ENCODE data around the gene MYG1. TPM values are rescaled to one million over a fixed set of nuclear protein-coding genes. Genes with fewer than 3 reads are reported as not detected.
A peak's percentile ranks its signal among the peaks of the same experiment; 100 is the strongest.

Gene MYG1
- polyA plus RNA-seq, 3 donors from 2014 or later = 51.3 to 78.7 (median 64.0) TPM

GRCh38 chr12:53267999-53268629, 31.4 kb upstream of the MYG1 start, which contains the start of gene ESPL1:
ESPL1 (plus strand) TSS chr12:53268299; CDS start chr12:53268767, 468 bp downstream.
- peak within 1 kb of the TSS; percentile 75 to 96 (median 90) for H3K27ac Mint-ChIP-seq
- H3K4me1 Mint-ChIP-seq = peaks cover 20 to 23% of the 10 kb centered on the region in 2 donors
- H3K4me3 Mint-ChIP-seq = peak within 1 kb of the TSS; percentile 97 to 100 (median 98)
- peak; percentile 80 to 81 (median 80) for DNase-seq
- peaks cover 0 to under 1% (median 0%) of the 10 kb centered on the region in 3 donors for H3K36me3 Mint-ChIP-seq
- H3K9me3 Mint-ChIP-seq = no peaks in the 10 kb centered on the region
- peaks cover 0 to 2% (median 0%) of the 10 kb centered on the region in 3 donors for H3K27me3 Mint-ChIP-seq (ENCODE audit: low read depth in 3 of 3)

GRCh38 chr12:53268630-53269562, 30.6 kb upstream of the MYG1 start:
- Mint-ChIP-seq H3K9me3 (no peaks in the 10 kb centered on the region), H3K36me3 (no peaks in the 10 kb centered on the region), H3K27ac (peak overlapping the region; percentile 75 to 96 (median 90)), H3K4me1 (peaks cover 20 to 23% of the 10 kb centered on the region in 2 donors), H3K27me3 (ENCODE audit: low read depth in 3 of 3) (peaks cover 0 to 2% (median 0%) of the 10 kb centered on the region in 3 donors), H3K4me3 (peak overlapping the region; percentile 97 to 100 (median 98))
- DNase-seq = no peak

- Mint-ChIP-seq H3K9me3 (no peaks in the 10 kb centered on the region), H3K27me3 (ENCODE audit: low read depth in 3 of 3) (peaks cover 0 to 2% (median 0%) of the 10 kb centered on the region in 3 donors), H3K4me3 (no peak overlapping the region), H3K4me1 (no peaks in the 10 kb centered on the region), H3K36me3 (no peaks in the 10 kb centered on the region), H3K27ac (peak overlapping the region in 1 of 6 donors; percentile 21)
- DNase-seq = no peak
These were observed 25.1 kb upstream of the MYG1 start for GRCh38 chr12:53274445-53274844.

GRCh38 chr12:53276511-53276910, 23.0 kb upstream of the MYG1 start:
- no peak for DNase-seq
- Mint-ChIP-seq H3K36me3 (no peaks in the 10 kb centered on the region), H3K27me3 (ENCODE audit: low read depth in 3 of 3) (no peaks in the 10 kb centered on the region), H3K27ac (no peak overlapping the region), H3K4me3 (no peak overlapping the region), H3K4me1 (no peaks in the 10 kb centered on the region), H3K9me3 (no peaks in the 10 kb centered on the region)

GRCh38 chr12:53277981-53278380, 21.5 kb upstream of the MYG1 start:
- H3K27me3 Mint-ChIP-seq (ENCODE audit: low read depth in 3 of 3) = no peaks in the 10 kb centered on the region
- H3K27ac Mint-ChIP-seq = peak overlapping the region in 1 of 6 donors; percentile 60

GRCh38 chr12:53279283-53279869, 20.1 kb upstream of the MYG1 start:
- H3K4me3 Mint-ChIP-seq = no peak overlapping the region
- H3K36me3 Mint-ChIP-seq = no peaks in the 10 kb centered on the region
- no peaks in the 10 kb centered on the region for H3K9me3 Mint-ChIP-seq
- H3K4me1 Mint-ChIP-seq = no peaks in the 10 kb centered on the region
- no peaks in the 10 kb centered on the region for H3K27me3 Mint-ChIP-seq (ENCODE audit: low read depth in 3 of 3)
- DNase-seq = no peak
- no peak overlapping the region for H3K27ac Mint-ChIP-seq

More at GRCh38 chr12:53277981-53278380, 21.5 kb upstream of the MYG1 start:
- Mint-ChIP-seq H3K4me3 (no peak overlapping the region), H3K9me3 (no peaks in the 10 kb centered on the region), H3K4me1 (no peaks in the 10 kb centered on the region), H3K36me3 (no peaks in the 10 kb centered on the region)
- DNase-seq = no peak

- Mint-ChIP-seq H3K9me3 (no peaks in the 10 kb centered on the region), H3K4me3 (no peak overlapping the region), H3K27me3 (ENCODE audit: low read depth in 3 of 3) (no peaks in the 10 kb centered on the region), H3K27ac (no peak overlapping the region), H3K4me1 (no peaks in the 10 kb centered on the region), H3K36me3 (no peaks in the 10 kb centered on the region)
- no peak for DNase-seq
These were observed 19.5 kb upstream of the MYG1 start for GRCh38 chr12:53279888-53280498.

- no peak overlapping the region for H3K27ac Mint-ChIP-seq
- no peak for DNase-seq
- H3K4me3 Mint-ChIP-seq = no peak overlapping the region
- H3K4me1 Mint-ChIP-seq = peaks cover 2 to 6% of the 10 kb centered on the region in 2 donors
- no peaks in the 10 kb centered on the region for H3K36me3 Mint-ChIP-seq
- H3K9me3 Mint-ChIP-seq = no peaks in the 10 kb centered on the region
- H3K27me3 Mint-ChIP-seq (ENCODE audit: low read depth in 3 of 3) = peaks cover 0 to 2% (median 0%) of the 10 kb centered on the region in 3 donors
These were observed 13.0 kb upstream of the MYG1 start for GRCh38 chr12:53286448-53286847.

- Mint-ChIP-seq H3K4me3 (no peak overlapping the region), H3K36me3 (no peaks in the 10 kb centered on the region), H3K27ac (peak overlapping the region in 4 of 6 donors; percentile 8 to 73 (median 19)), H3K4me1 (peaks cover 2 to 6% of the 10 kb centered on the region in 2 donors), H3K27me3 (ENCODE audit: low read depth in 3 of 3) (peaks cover 0 to 2% (median 0%) of the 10 kb centered on the region in 3 donors), H3K9me3 (no peaks in the 10 kb centered on the region)
- peak; percentile 55 to 75 (median 63) for DNase-seq
These were observed 11.7 kb upstream of the MYG1 start for GRCh38 chr12:53287741-53288216.

- Mint-ChIP-seq H3K27me3 (ENCODE audit: low read depth in 3 of 3) (peaks cover 0 to 2% (median 0%) of the 10 kb centered on the region in 3 donors), H3K4me1 (peaks cover 2 to 6% of the 10 kb centered on the region in 2 donors), H3K9me3 (no peaks in the 10 kb centered on the region), H3K4me3 (no peak overlapping the region), H3K27ac (no peak overlapping the region), H3K36me3 (no peaks in the 10 kb centered on the region)
- no peak for DNase-seq
These were observed 11.2 kb upstream of the MYG1 start for GRCh38 chr12:53288322-53288721.

GRCh38 chr12:53289891-53290290, 9.6 kb upstream of the MYG1 start:
- peaks cover 5 to 9% of the 10 kb centered on the region in 2 donors for H3K4me1 Mint-ChIP-seq

GRCh38 chr12:53290661-53291060, 8.8 kb upstream of the MYG1 start:
- Mint-ChIP-seq H3K4me1 (peaks cover 13 to 16% of the 10 kb centered on the region in 2 donors), H3K4me3 (no peak overlapping the region), H3K36me3 (no peaks in the 10 kb centered on the region), H3K27me3 (ENCODE audit: low read depth in 3 of 3) (peaks cover 0 to 2% (median 0%) of the 10 kb centered on the region in 3 donors), H3K27ac (no peak overlapping the region), H3K9me3 (no peaks in the 10 kb centered on the region)
- no peak for DNase-seq

More at GRCh38 chr12:53289891-53290290, 9.6 kb upstream of the MYG1 start:
- Mint-ChIP-seq H3K9me3 (no peaks in the 10 kb centered on the region), H3K36me3 (no peaks in the 10 kb centered on the region), H3K27me3 (ENCODE audit: low read depth in 3 of 3) (peaks cover 0 to 2% (median 0%) of the 10 kb centered on the region in 3 donors), H3K27ac (no peak overlapping the region), H3K4me3 (no peak overlapping the region)
- DNase-seq = no peak

- peaks cover 28 to 31% of the 10 kb centered on the region in 2 donors for H3K4me1 Mint-ChIP-seq
- peaks cover 0 to 2% (median 0%) of the 10 kb centered on the region in 3 donors for H3K27me3 Mint-ChIP-seq (ENCODE audit: low read depth in 3 of 3)
- no peak overlapping the region for H3K27ac Mint-ChIP-seq
- peaks cover 0 to under 1% (median 0%) of the 10 kb centered on the region in 3 donors for H3K36me3 Mint-ChIP-seq
- H3K9me3 Mint-ChIP-seq = no peaks in the 10 kb centered on the region
- H3K4me3 Mint-ChIP-seq = no peak overlapping the region
- no peak for DNase-seq
These were observed 7.1 kb upstream of the MYG1 start for GRCh38 chr12:53292426-53292825.
